Stomach (tissue), 4 donors: ENCODE results near the gene ACO1.

Experiments
- POLR2AphosphoS5 ChIP-seq, 3 donors: sonication (generic); formaldehyde crosslinking; IDR thresholded peaks; one replicate each; pipeline ENCODE4 v1.6.1; 2016; ENCODE audit warnings: antibody characterized with exemption in 3 of 3
- TF ChIP-seq, protein P1 (sequence below), 7 experiments: fragments of 450-650 bp in 4 of 7; fragments of 200-600 bp in 3 of 7; sonication (generic) in 3 of 7; IDR thresholded peaks; one replicate each; pipeline ENCODE4 v1.5.1; 2016 to 2019; ENCODE audit warnings: antibody characterized with exemption in 7 of 7, control low read depth in 2 of 7, mild to moderate bottlenecking in 1 of 7

DNA sequence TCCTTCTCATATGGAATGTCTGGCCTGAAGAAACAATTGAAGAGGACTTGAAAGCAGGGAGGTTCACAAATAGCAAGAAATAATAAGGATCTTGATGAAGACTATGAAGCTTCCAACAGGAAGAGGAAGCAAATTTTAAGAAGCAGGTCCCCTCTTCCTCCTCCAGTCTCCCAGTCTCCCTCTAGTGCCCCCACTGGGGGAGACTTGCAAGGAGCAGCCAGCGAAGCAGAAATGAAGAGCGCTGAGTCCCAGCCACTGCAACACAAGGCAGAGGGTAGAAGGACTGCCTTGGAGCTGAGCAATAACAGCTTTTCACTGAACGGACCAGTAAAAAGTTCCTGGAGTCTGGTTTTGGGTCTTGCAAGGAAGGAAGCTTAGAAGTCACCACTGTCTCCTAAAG is 32.6 kb upstream of the ACO1 start:
- TF ChIP-seq, protein P1, sequence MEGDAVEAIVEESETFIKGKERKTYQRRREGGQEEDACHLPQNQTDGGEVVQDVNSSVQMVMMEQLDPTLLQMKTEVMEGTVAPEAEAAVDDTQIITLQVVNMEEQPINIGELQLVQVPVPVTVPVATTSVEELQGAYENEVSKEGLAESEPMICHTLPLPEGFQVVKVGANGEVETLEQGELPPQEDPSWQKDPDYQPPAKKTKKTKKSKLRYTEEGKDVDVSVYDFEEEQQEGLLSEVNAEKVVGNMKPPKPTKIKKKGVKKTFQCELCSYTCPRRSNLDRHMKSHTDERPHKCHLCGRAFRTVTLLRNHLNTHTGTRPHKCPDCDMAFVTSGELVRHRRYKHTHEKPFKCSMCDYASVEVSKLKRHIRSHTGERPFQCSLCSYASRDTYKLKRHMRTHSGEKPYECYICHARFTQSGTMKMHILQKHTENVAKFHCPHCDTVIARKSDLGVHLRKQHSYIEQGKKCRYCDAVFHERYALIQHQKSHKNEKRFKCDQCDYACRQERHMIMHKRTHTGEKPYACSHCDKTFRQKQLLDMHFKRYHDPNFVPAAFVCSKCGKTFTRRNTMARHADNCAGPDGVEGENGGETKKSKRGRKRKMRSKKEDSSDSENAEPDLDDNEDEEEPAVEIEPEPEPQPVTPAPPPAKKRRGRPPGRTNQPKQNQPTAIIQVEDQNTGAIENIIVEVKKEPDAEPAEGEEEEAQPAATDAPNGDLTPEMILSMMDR (IDR thresholded peaks at IDR 0.05): no peak
- no peak for TF ChIP-seq POLR2AphosphoS5 (IDR thresholded peaks at IDR 0.05)
